OCI-M2 (cell line): ENCODE results near the gene BEST1.

Experiments
- DNase-seq: peaks from one replicate; lab custom pipeline; 2025; ENCODE audit not compliant: unreplicated experiment; lab: John Stamatoyannopoulos, UW

The BEST1 gene

GRCh38 chr11:61950035-61950547, at the start of gene BEST1:
Gene BEST1, plus strand, starts transcription at chr11:61950351. Its CDS starts 1,456 bp downstream, at chr11:61951807.
- no peak for DNase-seq

DNA sequence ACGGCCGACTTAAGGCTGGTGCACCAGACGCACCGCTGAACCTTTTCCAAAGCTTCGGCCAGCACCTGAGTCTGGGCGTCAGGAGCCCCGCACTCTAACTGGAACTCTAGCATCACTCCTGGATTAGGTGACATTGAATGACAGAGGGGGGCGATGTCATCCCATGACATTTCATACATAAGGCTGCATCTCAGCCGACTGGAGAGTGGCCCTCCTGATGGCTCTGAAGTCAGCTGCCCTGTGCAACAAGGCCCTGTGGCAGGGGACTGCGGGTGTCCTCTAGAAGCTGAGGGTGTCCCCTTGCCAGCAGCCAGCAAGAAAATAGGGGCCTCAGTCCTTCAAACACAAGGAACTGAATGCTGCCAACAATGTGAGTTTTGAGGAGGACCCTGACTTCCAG, 48.8 kb upstream of the BEST1 start:
- no peak for DNase-seq

GRCh38 chr11:61902313-61902712, 47.8 kb upstream of the BEST1 start:
- no peak for DNase-seq

- DNase-seq = no peak
These were observed 46.3 kb upstream of the BEST1 start for GRCh38 chr11:61903845-61904244.

DNA sequence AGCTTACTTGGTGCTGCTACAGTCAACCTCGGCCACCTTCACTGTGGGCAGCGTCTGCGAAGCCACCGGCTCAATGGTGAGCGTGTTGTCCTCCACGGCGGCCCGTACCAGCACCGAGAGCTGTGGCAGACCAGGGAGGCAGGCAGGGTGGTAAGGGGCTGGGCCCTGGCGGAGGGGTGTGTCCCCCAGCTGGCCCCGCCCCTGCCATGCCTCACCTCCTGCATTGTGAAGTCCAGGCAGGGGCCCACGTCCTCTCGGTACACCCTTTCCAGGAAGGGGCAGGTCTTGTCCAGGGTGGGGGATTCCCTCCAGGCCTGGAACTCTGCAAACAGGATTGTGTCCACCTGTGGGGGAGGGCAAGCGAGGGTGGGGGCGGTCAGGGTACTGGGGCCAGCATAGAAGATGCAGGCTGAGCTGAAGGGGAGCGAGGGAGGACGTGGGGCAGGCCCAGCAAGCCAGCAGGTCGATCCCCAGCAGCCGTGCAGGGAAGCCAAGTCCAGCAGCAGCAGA, 45.6 kb upstream of the BEST1 start:
- no peak for DNase-seq

DNA sequence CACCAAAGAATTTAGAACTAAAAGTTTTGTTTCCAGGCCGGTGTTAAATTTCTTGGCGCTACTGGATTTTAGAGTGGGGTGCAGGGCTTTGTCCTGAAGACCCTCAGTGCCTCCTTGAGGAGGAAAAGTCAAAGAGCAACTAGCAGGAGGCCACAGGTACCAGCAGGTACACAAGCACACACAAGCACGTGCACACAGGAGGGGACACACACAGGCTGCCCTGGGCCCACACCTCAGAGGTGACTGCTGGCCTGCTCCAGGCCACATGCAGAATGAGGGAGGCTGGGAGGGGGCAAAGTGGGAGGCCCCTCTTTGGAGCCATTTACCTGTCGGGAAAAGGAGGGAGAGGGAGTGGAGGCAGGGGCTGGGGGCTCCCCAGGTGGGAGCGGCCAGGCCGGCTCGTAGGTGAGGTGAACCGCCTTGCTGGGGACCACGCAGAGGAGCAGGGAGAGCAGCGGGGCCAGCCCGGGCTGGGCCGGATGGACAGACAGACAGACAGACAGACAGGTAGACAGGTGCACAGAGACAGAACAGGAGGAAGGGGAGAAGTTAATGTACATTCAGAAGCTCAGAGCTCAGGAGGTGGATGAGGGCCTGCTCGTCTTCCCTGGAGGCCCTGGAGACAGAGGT, 45.0 kb upstream of the BEST1 start:
- no peak for DNase-seq

- DNase-seq = no peak
These were observed 44.2 kb upstream of the BEST1 start for GRCh38 chr11:61905801-61906521.

GRCh38 chr11:61906522-61906909, 43.6 kb upstream of the BEST1 start:
- no peak for DNase-seq

DNA sequence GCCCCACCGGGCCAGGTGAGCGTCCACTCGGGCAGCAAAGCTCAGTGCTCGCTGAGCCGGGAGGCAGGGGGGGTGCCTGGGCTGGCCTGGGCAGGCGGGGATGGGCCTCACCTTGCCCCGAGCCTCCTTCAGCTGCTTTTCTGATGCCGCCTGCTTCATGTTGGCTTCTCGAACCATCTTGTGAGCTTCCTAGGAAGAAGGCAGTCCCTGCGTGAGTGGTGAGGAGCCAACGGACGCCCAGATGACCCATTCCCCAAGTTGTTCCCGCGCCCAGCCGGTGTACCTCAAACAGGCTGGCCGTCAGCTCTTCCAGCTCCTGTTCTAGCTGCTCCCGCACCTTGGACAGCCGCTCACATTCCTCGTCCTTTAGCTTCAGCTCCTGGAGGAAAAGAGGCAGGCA, 42.9 kb upstream of the BEST1 start:
- no peak for DNase-seq

DNA sequence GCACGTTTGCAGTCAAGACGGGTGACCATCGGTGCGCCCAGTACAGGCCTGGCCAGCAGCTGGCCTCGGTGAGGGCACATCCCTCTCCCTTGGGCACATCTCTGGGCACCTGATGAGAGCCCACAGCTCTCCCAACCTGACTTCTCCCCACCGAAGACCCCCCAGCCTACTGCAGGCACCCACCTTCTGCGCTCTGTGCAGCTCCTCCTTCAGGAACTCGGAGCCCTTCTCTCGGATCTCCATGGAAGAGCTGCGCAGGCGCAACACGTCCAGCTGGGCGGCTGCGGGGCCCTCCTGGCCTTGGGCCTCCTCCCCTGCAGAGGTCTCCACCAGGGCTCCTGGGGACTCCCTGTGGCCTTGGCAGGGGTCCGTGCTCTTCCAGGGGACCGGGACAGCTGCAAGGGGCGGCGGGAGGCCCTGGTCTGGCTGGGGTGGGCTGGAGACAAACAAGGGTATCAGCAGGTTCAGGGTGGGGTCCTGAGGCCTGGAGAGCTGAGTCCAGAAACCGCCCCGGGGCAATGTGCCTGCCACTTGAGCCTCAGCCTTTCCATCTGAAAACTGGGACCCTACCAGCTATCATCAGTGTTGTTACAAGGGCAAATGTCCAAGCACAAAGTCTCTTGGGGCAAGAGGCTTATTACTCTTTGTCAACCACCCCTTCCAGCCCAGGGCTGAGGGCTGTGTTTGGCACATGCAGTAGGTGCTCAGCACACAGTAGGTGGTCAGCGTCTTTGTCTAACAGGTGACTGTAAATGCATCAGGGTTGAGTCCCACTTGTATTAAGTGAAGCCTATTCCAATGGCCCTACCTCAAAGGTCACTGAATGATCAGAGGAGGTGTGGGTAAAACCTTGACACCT, 42.1 kb upstream of the BEST1 start:
- DNase-seq = no peak

GRCh38 chr11:61908730-61909316, 41.3 kb upstream of the BEST1 start:
- no peak for DNase-seq

DNA sequence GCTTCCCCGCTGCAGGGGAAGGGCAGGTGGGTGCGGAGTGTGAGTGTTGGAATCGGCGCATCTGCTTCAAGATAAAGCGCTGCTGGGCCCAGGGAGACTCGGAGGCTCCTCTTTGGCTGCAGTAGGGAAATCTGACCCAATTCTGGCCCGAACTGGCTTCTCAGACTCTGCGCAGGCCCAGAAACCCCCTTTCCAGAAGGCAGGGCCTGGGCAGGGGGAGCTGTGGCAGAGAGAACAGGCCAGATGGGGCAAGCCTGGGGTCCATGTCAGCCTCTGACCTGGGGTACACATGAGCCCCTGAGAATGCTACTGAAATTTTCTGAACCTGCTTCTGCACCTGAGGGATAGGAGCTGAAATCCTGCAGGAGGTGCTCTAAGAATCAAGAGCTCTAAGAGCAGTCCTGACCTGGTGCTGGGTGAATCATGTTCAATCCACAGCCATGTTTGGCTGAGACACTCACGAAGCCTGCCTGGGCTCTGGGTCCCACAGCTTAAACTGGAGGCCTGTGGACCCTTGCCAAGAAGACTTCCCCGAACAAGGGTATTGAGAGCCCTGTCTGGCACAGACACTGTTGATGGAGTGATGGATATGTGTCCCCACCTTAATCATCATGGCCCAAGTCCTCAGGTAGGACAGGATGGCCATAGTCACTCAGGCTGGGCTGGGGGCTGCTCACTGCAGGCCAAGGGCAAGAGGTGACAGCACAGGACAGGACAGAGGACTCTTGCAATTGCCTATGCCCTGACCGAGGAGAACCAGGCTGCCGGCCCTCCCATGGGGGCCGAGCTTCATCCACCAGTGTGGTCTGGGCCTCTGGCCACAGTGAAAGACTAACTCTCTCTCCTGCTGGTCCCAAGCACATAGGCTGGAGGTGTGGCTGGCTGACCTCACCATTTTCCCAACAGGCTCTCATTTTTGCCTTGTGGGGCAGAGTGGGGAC, 39.7 kb upstream of the BEST1 start:
- no peak for DNase-seq

- no peak for DNase-seq
These were observed 38.9 kb upstream of the BEST1 start for GRCh38 chr11:61911128-61911700.

GRCh38 chr11:61911701-61912529, 38.2 kb upstream of the BEST1 start:
- DNase-seq = no peak

DNA sequence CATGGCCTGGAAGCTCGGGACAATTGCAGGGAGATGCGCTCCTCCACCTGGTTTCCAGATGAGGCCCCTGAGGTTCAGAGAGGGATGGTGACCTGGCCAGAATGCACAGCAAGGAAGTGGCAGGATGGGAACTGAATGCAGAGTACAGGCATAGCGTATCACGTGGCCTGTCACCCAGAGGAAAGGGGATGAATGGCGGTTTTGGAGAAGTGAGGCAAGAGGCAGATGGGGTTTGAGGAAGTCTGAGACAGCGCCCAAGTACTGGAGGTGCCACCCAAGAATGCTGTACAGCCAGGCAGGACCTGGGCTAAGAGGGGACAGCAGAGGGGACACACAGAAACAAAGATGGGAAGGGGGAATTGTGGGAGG, 37.6 kb upstream of the BEST1 start:
- DNase-seq = no peak

DNA sequence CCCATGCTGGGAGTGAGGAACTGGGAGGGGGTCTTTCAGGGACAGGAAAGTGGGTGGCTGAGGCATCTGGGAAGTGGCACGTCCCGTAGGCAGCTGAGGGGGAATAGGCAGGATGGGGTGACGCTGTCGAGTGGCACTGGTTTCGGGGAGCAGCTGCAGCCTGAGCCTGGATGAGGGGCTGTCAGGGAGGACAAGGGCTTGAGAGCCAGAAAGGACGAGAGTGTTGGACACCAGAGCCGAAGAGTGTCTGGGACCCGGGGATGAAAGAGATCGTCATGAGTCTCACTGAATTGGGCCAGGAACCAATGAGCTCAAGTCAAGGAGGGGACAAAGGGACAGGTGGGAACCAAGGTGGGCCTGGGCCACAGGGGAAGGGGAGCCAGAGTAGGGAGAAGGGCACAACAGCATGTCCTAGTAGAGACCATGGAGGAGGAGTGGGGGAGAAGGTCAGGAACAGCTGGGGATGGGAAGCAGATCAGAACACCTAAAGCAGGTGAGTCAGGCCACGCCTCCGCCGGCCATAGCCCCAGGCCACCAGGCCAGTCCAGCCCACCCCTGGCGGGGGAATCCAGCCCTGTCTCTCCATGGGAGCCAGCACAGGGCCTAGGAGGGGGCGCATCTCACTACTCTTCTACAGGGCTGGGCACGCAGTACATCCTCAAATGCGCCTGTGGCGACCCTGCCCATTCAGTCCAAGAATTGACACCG, 37.0 kb upstream of the BEST1 start:
- no peak for DNase-seq

DNA sequence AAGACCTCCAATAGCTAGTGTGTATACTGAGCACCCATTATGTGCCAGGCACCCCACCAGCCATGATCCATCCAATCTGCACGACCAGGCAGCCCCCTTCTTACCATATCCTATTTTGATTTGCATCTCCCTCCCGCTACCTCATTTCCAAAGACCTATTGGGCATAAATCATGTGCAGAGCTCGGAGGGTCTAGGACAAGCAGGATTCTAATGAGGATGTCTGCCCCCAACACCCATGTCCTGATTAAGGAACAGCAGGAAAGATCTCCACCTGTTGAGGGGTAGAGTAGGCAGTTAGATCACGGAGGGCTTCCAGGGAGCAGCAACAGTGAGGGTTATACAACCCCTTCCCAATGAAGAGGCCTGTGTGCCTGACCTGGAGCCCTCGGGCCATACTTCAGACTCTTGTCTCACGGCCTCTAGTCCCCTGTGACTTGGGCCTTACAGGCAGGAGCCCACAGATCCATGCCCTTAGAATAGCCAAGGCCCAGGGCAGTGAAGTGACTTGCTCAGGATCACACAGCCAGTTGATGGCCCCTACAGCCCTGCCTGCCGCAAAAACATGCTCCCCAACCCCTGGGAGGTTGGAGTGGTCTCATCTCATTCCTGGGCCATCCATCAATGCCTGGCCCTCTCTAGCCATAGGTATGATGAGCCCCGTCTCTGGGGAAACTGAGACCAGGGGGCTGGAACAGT, 36.3 kb upstream of the BEST1 start:
- no peak for DNase-seq
